ENCODE data around the gene LNP1.

DNA sequence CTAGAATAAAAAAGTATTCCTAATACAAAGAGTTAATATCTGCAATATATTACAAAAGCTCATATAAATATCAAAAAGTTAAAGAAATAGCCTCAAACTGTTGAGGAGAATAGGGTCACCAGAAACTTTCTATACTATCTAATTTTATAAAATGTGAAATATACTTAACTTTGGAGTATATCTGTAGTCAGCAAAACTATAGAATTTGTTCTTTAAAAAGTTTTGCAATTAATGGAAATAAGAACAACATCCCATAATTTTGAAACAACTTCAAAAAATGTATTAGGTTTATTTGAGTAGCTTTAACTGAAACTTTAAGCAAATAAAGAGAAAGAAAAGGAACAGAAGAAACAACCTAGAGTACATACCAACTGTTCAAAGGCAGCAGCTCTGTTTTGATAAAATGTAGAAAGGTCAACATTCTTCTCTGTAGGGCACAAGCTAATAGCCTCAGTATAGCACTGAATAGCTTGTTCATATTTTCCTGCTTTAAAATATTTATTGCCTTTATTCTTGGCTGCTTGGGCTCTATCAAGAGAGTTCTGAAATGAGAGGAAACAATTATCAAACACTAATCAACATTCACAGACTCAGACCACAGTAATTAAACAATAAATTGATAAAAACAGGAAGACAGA is 14.8 kb upstream of the LNP1 start:
- TF ChIP-seq POLR2A (IDR thresholded peaks at IDR 0.05; ENCODE audit: low read length) (no peak), GATA1 (IDR thresholded peaks at IDR 0.05; ENCODE audit: low read depth, low read length) (no peak)

Data from erythroblast (primary cell).